SK-N-SH (cell line): ENCODE results near the gene WSB2. TPM values are rescaled to one million over a fixed set of nuclear protein-coding genes. Genes with fewer than 3 reads are reported as not detected.

Source experiments
- CTCF ChIA-PET: fragments of 300-600, 350-600 bp; formaldehyde crosslinking; extraction: SDS; loops from one replicate; lab custom pipeline; 2021; lab: Yijun Ruan, JAX
- POLR2A ChIA-PET: fragments of 350-600 bp; sonication (Branson Sonifier 250); formaldehyde crosslinking; extraction: SDS; loops from one replicate; lab custom pipeline; 2020; ENCODE audit warnings: antibody characterized with exemption, inconsistent platforms; lab: Yijun Ruan, JAX
- DNase-seq: peaks from one replicate; pipeline ENCODE4 v3.0.0; 2012
- H2AFZ ChIP-seq: fragments of 200-600 bp; sonication (generic); 2 replicates; pipeline ENCODE4 v1.8.1; 2016; ENCODE audit warnings: antibody characterized with exemption, mild to moderate bottlenecking, low read depth
- H3F3A ChIP-seq: fragments of 200-600 bp; sonication (generic); replicated peaks from 2 replicates; pipeline ENCODE3; 2016; ENCODE audit warnings: antibody characterized with exemption, mild to moderate bottlenecking; ENCODE audit not compliant: insufficient read depth
- H3K27ac ChIP-seq, 2 experiments: fragments of 200-500 bp in 1 of 2; fragments of 200-600 bp in 1 of 2; sonication (Bioruptor generic) in 1 of 2; sonication (generic), shearing (Covaris generic) in 1 of 2; 2 replicates each; pipeline versions ENCODE4 v1.5.1 to v1.6.1; 2014 to 2016; ENCODE audit warnings: low read depth in 2 of 2, inconsistent platforms in 1 of 2, low read length in 1 of 2, mild to moderate bottlenecking in 1 of 2, mixed read lengths in 1 of 2
- H3K27me3 ChIP-seq: fragments of 200-600 bp; sonication (generic), shearing (Covaris generic); 2 replicates; pipeline ENCODE4 v1.6.1; 2016; ENCODE audit warnings: mixed run types; ENCODE audit not compliant: insufficient read depth
- H3K36me3 ChIP-seq, 2 experiments: fragments of 200-500 bp in 1 of 2; fragments of 200-600 bp in 1 of 2; sonication (Bioruptor generic) in 1 of 2; sonication (generic) in 1 of 2; replicated peaks in 1 of 2; 2 replicates each; pipeline versions ENCODE3 to v1.5.1; 2014 to 2016; ENCODE audit warnings: low read length in 1 of 2, mild to moderate bottlenecking in 1 of 2; ENCODE audit not compliant: insufficient read depth in 2 of 2, control insufficient read depth in 1 of 2
- H3K4me1 ChIP-seq, 2 experiments: fragments of 200-500 bp in 1 of 2; fragments of 200-600 bp in 1 of 2; sonication (Bioruptor generic) in 1 of 2; sonication (generic), shearing (Covaris generic) in 1 of 2; 2 replicates each; pipeline versions ENCODE4 v1.5.1 to v1.6.1; 2014 to 2016; ENCODE audit warnings: low read depth in 1 of 2, low read length in 1 of 2, mixed run types in 1 of 2; ENCODE audit not compliant: insufficient read depth in 2 of 2, control insufficient read depth in 1 of 2
- H3K4me2 ChIP-seq: fragments of 200-600 bp; sonication (generic), shearing (Covaris generic); 2 replicates; pipeline ENCODE4 v1.6.1; 2017; ENCODE audit warnings: mixed run types
- H3K4me3 ChIP-seq, 2 experiments: fragments of 200-500 bp in 1 of 2; fragments of 200-600 bp in 1 of 2; sonication (Bioruptor generic) in 1 of 2; sonication (generic), shearing (Covaris generic) in 1 of 2; 2 replicates each; pipeline versions ENCODE4 v1.5.1 to v1.8.1; 2014 to 2016; ENCODE audit warnings: low read depth in 2 of 2, inconsistent platforms in 1 of 2, low read length in 1 of 2, mild to moderate bottlenecking in 1 of 2, mixed read lengths in 1 of 2, moderate library complexity in 1 of 2
- H3K79me2 ChIP-seq: fragments of 200-600 bp; sonication (generic); 2 replicates; pipeline ENCODE4 v1.8.1; 2017; ENCODE audit warnings: mild to moderate bottlenecking; ENCODE audit not compliant: insufficient read depth
- H3K9ac ChIP-seq: fragments of 200-600 bp; sonication (generic); 2 replicates; pipeline ENCODE4 v1.6.1; 2017; ENCODE audit warnings: mixed run types
- H3K9me2 ChIP-seq: fragments of 200-600 bp; sonication (generic); 2 replicates; pipeline ENCODE4 v1.6.1; 2017; ENCODE audit warnings: mixed run types
- H3K9me3 ChIP-seq: fragments of 200-600 bp; sonication (generic); 2 replicates; pipeline ENCODE4 v1.6.1; 2017; ENCODE audit warnings: mixed run types, mild to moderate bottlenecking, moderate library complexity
- H4K20me1 ChIP-seq: fragments of 200-600 bp; sonication (generic); 2 replicates; pipeline ENCODE4 v1.6.1; 2017; ENCODE audit warnings: mild to moderate bottlenecking, mixed run types; ENCODE audit not compliant: insufficient read depth
- CTCF ChIP-seq: fragments of 200-600 bp; sonication (generic); IDR thresholded peaks from 2 replicates; pipeline ENCODE4 v1.6.1; 2017; ENCODE audit warnings: antibody characterized with exemption, mild to moderate bottlenecking, moderate library complexity
- ELF1 ChIP-seq: IDR thresholded peaks from 2 replicates; pipeline ENCODE4 v1.4.0; 2012
- FOXM1 ChIP-seq: IDR thresholded peaks from 2 replicates; pipeline ENCODE4 v1.4.0; 2012; ENCODE audit warnings: low read depth, mild to moderate bottlenecking
- JUND ChIP-seq: IDR thresholded peaks from 2 replicates; pipeline ENCODE4 v1.4.0; 2012
- MXI1 ChIP-seq: IDR thresholded peaks from 2 replicates; pipeline ENCODE4 v1.6.1; 2012; ENCODE audit warnings: mild to moderate bottlenecking, low read depth, low read length, improper control_type of control experiment
- PBX3 ChIP-seq: IDR thresholded peaks from 2 replicates; pipeline ENCODE4; 2012
- POLR2AphosphoS5 ChIP-seq: IDR thresholded peaks from 2 replicates; pipeline ENCODE4 v1.6.1; 2012; ENCODE audit warnings: low read depth, low read length
- RCOR1 ChIP-seq: fragments of 150-350 bp; IDR thresholded peaks from 2 replicates; pipeline ENCODE4 v1.6.1; 2017; ENCODE audit warnings: antibody characterized with exemption, low read length
- RFX5 ChIP-seq: IDR thresholded peaks from 2 replicates; pipeline ENCODE4 v1.6.1; 2012; ENCODE audit warnings: mild to moderate bottlenecking, improper control_type of control experiment, low read length
- SIN3A ChIP-seq: IDR thresholded peaks from 2 replicates; pipeline ENCODE4 v1.6.1; 2012; ENCODE audit warnings: low read depth, mild to moderate bottlenecking, low read length, moderate library complexity, borderline replicate concordance
- TAF1 ChIP-seq: IDR thresholded peaks from 2 replicates; pipeline ENCODE4 v1.6.1; 2012; ENCODE audit warnings: low read depth, mild to moderate bottlenecking, low read length, moderate library complexity, borderline replicate concordance
- TEAD4 ChIP-seq: IDR thresholded peaks from 2 replicates; pipeline ENCODE4 v1.4.0; 2012; ENCODE audit warnings: mild to moderate bottlenecking, borderline replicate concordance; ENCODE audit not compliant: insufficient read depth
- WGBS: methylation state at CpG from one replicate; pipeline ENCODE4 v1.1.6; 2017; ENCODE audit warnings: low lambda C conversion rate; 5-methylcytosine and 5-hydroxymethylcytosine counted together
- polyA plus RNA-seq, 3 experiments: library from polyadenylated mRNA; depleted of rRNA; stranded (reverse); fragments of >200 nt; gene quantifications; 2 replicates each; pipeline ENCODE4 v1.2.3, GENCODE V29; 2012

Gene WSB2
- polyA plus RNA-seq, 1 of the 3 experiments (the other 2 are of a cell fraction): 54.4 TPM

GRCh38 chr12:118044577-118044976, 16.4 kb downstream of the WSB2 start:
- CTCF ChIA-PET: interaction anchor here (0.8 to 2.1 kb wide), 3 partner anchors 9 to 170 kb away, joined by 3 to 7 read pairs (median 5); no protein-coding TSS in a partner anchor
- H3K4me1 ChIP-seq: no peaks in the 10 kb centered on the region
- H3K36me3 ChIP-seq: peaks cover 25 to 74% of the 10 kb centered on the region in 2 experiments
- no peak for TF ChIP-seq ELF1
- TF ChIP-seq JUND: no peak
- no peak for TF ChIP-seq PBX3
- no peak for TF ChIP-seq CTCF
- TF ChIP-seq TAF1: no peak
- TF ChIP-seq MXI1: no peak
- no peak for TF ChIP-seq TEAD4
- no peak for TF ChIP-seq POLR2AphosphoS5
- no peak overlapping the region for H3K4me2 ChIP-seq
- H3K9me2 ChIP-seq: no peaks in the 10 kb centered on the region
- H3K79me2 ChIP-seq: peaks cover 61% of the 10 kb centered on the region
- no peaks in the 10 kb centered on the region for H3K9me3 ChIP-seq
- H3K9ac ChIP-seq: no peak overlapping the region
- no peak overlapping the region for H3K27ac ChIP-seq
- 99% methylated on average over 8 of the region's 8 CpGs for WGBS
- POLR2A ChIA-PET: no interaction called here
- no peak overlapping the region for H2AFZ ChIP-seq
- no peaks in the 10 kb centered on the region for H3F3A ChIP-seq
- H3K27me3 ChIP-seq: no peaks in the 10 kb centered on the region
- H3K4me3 ChIP-seq: no peak overlapping the region
- peaks cover 8% of the 10 kb centered on the region; the same call in 1 of the 2 replicates for H4K20me1 ChIP-seq
- DNase-seq: no peak

- no peak overlapping the region for H3K4me3 ChIP-seq
- H3K27ac ChIP-seq: no peak overlapping the region
- ChIA-PET POLR2A (no interaction called here), CTCF (interaction anchor here (0.8 to 2.1 kb wide), 4 partner anchors 9 to 169 kb away, joined by 3 to 7 read pairs (median 4); no protein-coding TSS in a partner anchor)
- no peak overlapping the region for H3K4me2 ChIP-seq
- no peaks in the 10 kb centered on the region for H3K27me3 ChIP-seq
- no peaks in the 10 kb centered on the region for H3K9me3 ChIP-seq
- TF ChIP-seq CTCF (no peak), FOXM1 (no peak), SIN3A (no peak), RFX5 (no peak), RCOR1 (no peak)
- peaks cover 56% of the 10 kb centered on the region for H3K79me2 ChIP-seq
- no peak for DNase-seq
- peaks cover 29 to 69% of the 10 kb centered on the region in 2 experiments for H3K36me3 ChIP-seq
- H3K9ac ChIP-seq: no peak overlapping the region
- peaks cover 4% of the 10 kb centered on the region; the same call in 1 of the 2 replicates for H4K20me1 ChIP-seq
- H3K9me2 ChIP-seq: no peaks in the 10 kb centered on the region
- H3K4me1 ChIP-seq: no peaks in the 10 kb centered on the region
- 93% methylated on average over 2 of the region's 2 CpGs for WGBS
- H3F3A ChIP-seq: no peaks in the 10 kb centered on the region
- H2AFZ ChIP-seq: no peak overlapping the region
These were observed 16.9 kb downstream of the WSB2 start for GRCh38 chr12:118044075-118044474.
